ENCODE measurements around the gene ATRIP. TPM values are rescaled to one million over a fixed set of nuclear protein-coding genes. Genes with fewer than 3 reads are reported as not detected.

The ATRIP gene
- total RNA-seq, 1 experiment from 2014 or later: 11.9 TPM

DNA sequence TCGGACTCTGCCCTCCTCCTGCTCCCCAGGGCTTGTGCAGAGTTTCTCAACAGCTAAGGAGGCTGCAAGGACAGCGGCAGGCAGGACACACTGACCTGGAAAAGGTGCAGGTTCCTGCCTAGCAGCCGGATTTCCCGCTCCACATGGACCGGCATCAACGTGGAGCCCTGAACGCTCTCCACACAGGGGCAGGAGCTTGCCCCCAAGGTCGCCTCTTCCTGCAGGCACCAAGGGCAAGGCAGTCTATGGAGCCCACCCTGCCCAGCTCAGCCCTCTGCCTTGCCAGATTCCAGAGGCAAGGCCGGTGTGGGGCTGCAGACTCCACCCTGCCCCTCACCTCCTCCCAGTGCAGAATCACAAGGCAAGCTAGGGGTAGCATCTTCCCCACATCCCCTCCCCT, 27.4 kb upstream of the ATRIP start:
- intact Hi-C loops (cut with micrococcal nuclease; ENCODE audit: unreplicated experiment) (no loop called here), in situ Hi-C loops (cut with HindIII; ENCODE audit: low pct_unique_long_range_greater_than_20kb, low sequenced_read_pairs) (no loop called here)
- no peaks in the 10 kb centered on the region for H3K9me3 ChIP-seq (ENCODE audit: control insufficient read depth, insufficient read depth, low read depth, low read length)
- ATAC-seq: no peak
- no peaks in the 10 kb centered on the region for H3K27me3 ChIP-seq (ENCODE audit: control insufficient read depth, insufficient read depth, low read length)
- DNase-seq (ENCODE audit: low read depth, low spot score): no peak
- H3K4me1 ChIP-seq (ENCODE audit: control insufficient read depth, insufficient read depth, low read length): no peaks in the 10 kb centered on the region
- H3K36me3 ChIP-seq (ENCODE audit: control insufficient read depth, insufficient read depth, low read length): no peaks in the 10 kb centered on the region
- H3K4me3 ChIP-seq (ENCODE audit: low read depth in 2 of 2, low read length in 2 of 2): no peak overlapping the region
- no TSS peak for BruUV-seq (replicated peaks)
- TF ChIP-seq TCF7L2 (IDR thresholded peaks at IDR 0.05; ENCODE audit: low read depth, low read length) (no peak), POLR2AphosphoS5 (IDR thresholded peaks at IDR 0.05; ENCODE audit: low read depth, low read length) (no peak), SIN3A (IDR thresholded peaks at IDR 0.05; ENCODE audit: borderline replicate concordance, insufficient read depth, low read depth, low read length) (no peak)
- TF ChIP-seq, protein P1, sequence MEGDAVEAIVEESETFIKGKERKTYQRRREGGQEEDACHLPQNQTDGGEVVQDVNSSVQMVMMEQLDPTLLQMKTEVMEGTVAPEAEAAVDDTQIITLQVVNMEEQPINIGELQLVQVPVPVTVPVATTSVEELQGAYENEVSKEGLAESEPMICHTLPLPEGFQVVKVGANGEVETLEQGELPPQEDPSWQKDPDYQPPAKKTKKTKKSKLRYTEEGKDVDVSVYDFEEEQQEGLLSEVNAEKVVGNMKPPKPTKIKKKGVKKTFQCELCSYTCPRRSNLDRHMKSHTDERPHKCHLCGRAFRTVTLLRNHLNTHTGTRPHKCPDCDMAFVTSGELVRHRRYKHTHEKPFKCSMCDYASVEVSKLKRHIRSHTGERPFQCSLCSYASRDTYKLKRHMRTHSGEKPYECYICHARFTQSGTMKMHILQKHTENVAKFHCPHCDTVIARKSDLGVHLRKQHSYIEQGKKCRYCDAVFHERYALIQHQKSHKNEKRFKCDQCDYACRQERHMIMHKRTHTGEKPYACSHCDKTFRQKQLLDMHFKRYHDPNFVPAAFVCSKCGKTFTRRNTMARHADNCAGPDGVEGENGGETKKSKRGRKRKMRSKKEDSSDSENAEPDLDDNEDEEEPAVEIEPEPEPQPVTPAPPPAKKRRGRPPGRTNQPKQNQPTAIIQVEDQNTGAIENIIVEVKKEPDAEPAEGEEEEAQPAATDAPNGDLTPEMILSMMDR (IDR thresholded peaks at IDR 0.05): no peak
- TF ChIP-seq, protein P2, sequence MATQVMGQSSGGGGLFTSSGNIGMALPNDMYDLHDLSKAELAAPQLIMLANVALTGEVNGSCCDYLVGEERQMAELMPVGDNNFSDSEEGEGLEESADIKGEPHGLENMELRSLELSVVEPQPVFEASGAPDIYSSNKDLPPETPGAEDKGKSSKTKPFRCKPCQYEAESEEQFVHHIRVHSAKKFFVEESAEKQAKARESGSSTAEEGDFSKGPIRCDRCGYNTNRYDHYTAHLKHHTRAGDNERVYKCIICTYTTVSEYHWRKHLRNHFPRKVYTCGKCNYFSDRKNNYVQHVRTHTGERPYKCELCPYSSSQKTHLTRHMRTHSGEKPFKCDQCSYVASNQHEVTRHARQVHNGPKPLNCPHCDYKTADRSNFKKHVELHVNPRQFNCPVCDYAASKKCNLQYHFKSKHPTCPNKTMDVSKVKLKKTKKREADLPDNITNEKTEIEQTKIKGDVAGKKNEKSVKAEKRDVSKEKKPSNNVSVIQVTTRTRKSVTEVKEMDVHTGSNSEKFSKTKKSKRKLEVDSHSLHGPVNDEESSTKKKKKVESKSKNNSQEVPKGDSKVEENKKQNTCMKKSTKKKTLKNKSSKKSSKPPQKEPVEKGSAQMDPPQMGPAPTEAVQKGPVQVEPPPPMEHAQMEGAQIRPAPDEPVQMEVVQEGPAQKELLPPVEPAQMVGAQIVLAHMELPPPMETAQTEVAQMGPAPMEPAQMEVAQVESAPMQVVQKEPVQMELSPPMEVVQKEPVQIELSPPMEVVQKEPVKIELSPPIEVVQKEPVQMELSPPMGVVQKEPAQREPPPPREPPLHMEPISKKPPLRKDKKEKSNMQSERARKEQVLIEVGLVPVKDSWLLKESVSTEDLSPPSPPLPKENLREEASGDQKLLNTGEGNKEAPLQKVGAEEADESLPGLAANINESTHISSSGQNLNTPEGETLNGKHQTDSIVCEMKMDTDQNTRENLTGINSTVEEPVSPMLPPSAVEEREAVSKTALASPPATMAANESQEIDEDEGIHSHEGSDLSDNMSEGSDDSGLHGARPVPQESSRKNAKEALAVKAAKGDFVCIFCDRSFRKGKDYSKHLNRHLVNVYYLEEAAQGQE (IDR thresholded peaks at IDR 0.05; ENCODE audit: insufficient read depth in 1 of 2, low read depth in 2 of 2, low read length in 1 of 2): no peak
- no peak overlapping the region for H3K27ac ChIP-seq (ENCODE audit: low read length)
- ChIA-PET POLR2A (no interaction called here), CTCF (interaction anchor here (1.5 kb wide), 1 partner anchor 17 kb away, joined by 7 read pairs; no protein-coding TSS in a partner anchor)

DNA sequence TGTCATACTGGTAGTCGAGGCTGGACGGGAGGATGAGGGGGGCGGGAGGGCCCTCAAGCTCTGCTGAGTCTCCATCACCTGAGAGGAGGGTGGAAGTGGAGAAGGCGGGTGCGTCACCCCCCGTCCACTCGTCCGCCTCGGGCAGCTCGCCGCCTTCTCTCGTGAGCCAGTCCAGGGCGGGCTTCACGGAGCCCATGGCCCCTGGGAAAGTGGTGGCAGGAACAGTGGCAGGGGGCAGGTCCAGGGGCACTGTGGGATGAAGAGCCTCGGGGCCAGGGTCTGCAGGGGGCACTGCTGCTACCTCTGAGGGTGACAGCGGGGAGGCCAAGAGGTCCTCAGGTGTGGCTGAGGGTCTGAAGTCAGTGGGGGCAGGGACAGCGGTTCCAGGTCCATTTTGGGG, 26.9 kb upstream of the ATRIP start:
- TF ChIP-seq POLR2AphosphoS5 (IDR thresholded peaks at IDR 0.05; ENCODE audit: low read depth, low read length) (no peak), TCF7L2 (IDR thresholded peaks at IDR 0.05; ENCODE audit: low read depth, low read length) (no peak), SIN3A (IDR thresholded peaks at IDR 0.05; ENCODE audit: borderline replicate concordance, insufficient read depth, low read depth, low read length) (no peak)
- TF ChIP-seq, protein P1 (IDR thresholded peaks at IDR 0.05): no peak
- TF ChIP-seq, protein P2 (IDR thresholded peaks at IDR 0.05; ENCODE audit: insufficient read depth in 1 of 2, low read depth in 2 of 2, low read length in 1 of 2): no peak
- Histone ChIP-seq H3K9me3 (ENCODE audit: control insufficient read depth, insufficient read depth, low read depth, low read length) (no peaks in the 10 kb centered on the region), H3K27me3 (ENCODE audit: control insufficient read depth, insufficient read depth, low read length) (no peaks in the 10 kb centered on the region), H3K4me1 (ENCODE audit: control insufficient read depth, insufficient read depth, low read length) (no peaks in the 10 kb centered on the region), H3K27ac (ENCODE audit: low read length) (no peak overlapping the region), H3K36me3 (ENCODE audit: control insufficient read depth, insufficient read depth, low read length) (no peaks in the 10 kb centered on the region), H3K4me3 (ENCODE audit: low read depth in 2 of 2, low read length in 2 of 2) (no peak overlapping the region)
- in situ Hi-C loops (cut with HindIII; ENCODE audit: low pct_unique_long_range_greater_than_20kb, low sequenced_read_pairs) (no loop called here), intact Hi-C loops (cut with micrococcal nuclease; ENCODE audit: unreplicated experiment) (no loop called here)
- ATAC-seq (no peak), DNase-seq (ENCODE audit: low read depth, low spot score) (no peak)
- POLR2A ChIA-PET: no interaction called here
- CTCF ChIA-PET: interaction anchor here (1.5 kb wide), 1 partner anchor 17 kb away, joined by 7 read pairs; no protein-coding TSS in a partner anchor
- no TSS peak for BruUV-seq (replicated peaks)

Data from Panc1 (cell line).